ENCODE results near the gene PMPCA.

The PMPCA gene

GRCh38 chr9:136386018-136386417 lies 24.4 kb upstream of the PMPCA start:
- H3K27ac ChIP-seq (ENCODE audit: low read depth, low read length, poor library complexity, severe bottlenecking), result no peak overlapping the region
- no peak overlapping the region for H2AFZ ChIP-seq (ENCODE audit: low read length)
- no peaks in the 10 kb centered on the region for H3F3A ChIP-seq (ENCODE audit: insufficient read depth, low read length)
- no peak overlapping the region for H3K9ac ChIP-seq (ENCODE audit: low read length)
- H3K36me3 ChIP-seq (ENCODE audit: insufficient read depth, low read length), result peaks cover 86% of the 10 kb centered on the region
- no peaks in the 10 kb centered on the region for H3K9me2 ChIP-seq (ENCODE audit: low read depth, low read length)
- no peak overlapping the region for H3K4me2 ChIP-seq (ENCODE audit: low read length)
- TF ChIP-seq EZH2 (IDR thresholded peaks at IDR 0.05; ENCODE audit: borderline replicate concordance, low read length) (no peak), CTCF (IDR thresholded peaks at IDR 0.05; ENCODE audit: low read length) (no peak)
- H3K4me1 ChIP-seq (ENCODE audit: insufficient read depth, low read length, severe bottlenecking), result no peaks in the 10 kb centered on the region
- H4K20me1 ChIP-seq (ENCODE audit: insufficient read depth, low read length), result no peaks in the 10 kb centered on the region
- no peaks in the 10 kb centered on the region for H3K79me2 ChIP-seq (ENCODE audit: insufficient read depth, low read length)
- H3K9me3 ChIP-seq (ENCODE audit: low read length), result no peaks in the 10 kb centered on the region
- H3K4me3 ChIP-seq (ENCODE audit: low read depth, low read length, poor library complexity, severe bottlenecking), result no peak overlapping the region
- H3K27me3 ChIP-seq (ENCODE audit: insufficient read depth, low read length), result no peaks in the 10 kb centered on the region

- H3K36me3 ChIP-seq (ENCODE audit: insufficient read depth, low read length), result peaks cover 86% of the 10 kb centered on the region
- no peaks in the 10 kb centered on the region for H3K9me3 ChIP-seq (ENCODE audit: low read length)
These were observed 23.2 kb upstream of the PMPCA start for GRCh38 chr9:136387217-136387616.

GRCh38 chr9:136389396-136389795 lies 21.1 kb upstream of the PMPCA start:
- H3K36me3 ChIP-seq (ENCODE audit: insufficient read depth, low read length), result peaks cover 87% of the 10 kb centered on the region
- no peaks in the 10 kb centered on the region for H3F3A ChIP-seq (ENCODE audit: insufficient read depth, low read length)
- H4K20me1 ChIP-seq (ENCODE audit: insufficient read depth, low read length), result no peaks in the 10 kb centered on the region
- no peaks in the 10 kb centered on the region for H3K79me2 ChIP-seq (ENCODE audit: insufficient read depth, low read length)
- H3K27ac ChIP-seq (ENCODE audit: low read depth, low read length, poor library complexity, severe bottlenecking), result no peak overlapping the region
- H3K4me3 ChIP-seq (ENCODE audit: low read depth, low read length, poor library complexity, severe bottlenecking), result no peak overlapping the region
- H3K9me2 ChIP-seq (ENCODE audit: low read depth, low read length), result no peaks in the 10 kb centered on the region
- no peak overlapping the region for H2AFZ ChIP-seq (ENCODE audit: low read length)
- TF ChIP-seq CTCF (IDR thresholded peaks at IDR 0.05; ENCODE audit: low read length), result no peak
- no peak for TF ChIP-seq EZH2 (IDR thresholded peaks at IDR 0.05; ENCODE audit: borderline replicate concordance, low read length)
- no peak overlapping the region for H3K4me2 ChIP-seq (ENCODE audit: low read length)
- H3K9me3 ChIP-seq (ENCODE audit: low read length), result no peaks in the 10 kb centered on the region
- H3K4me1 ChIP-seq (ENCODE audit: insufficient read depth, low read length, severe bottlenecking), result no peaks in the 10 kb centered on the region
- no peaks in the 10 kb centered on the region for H3K27me3 ChIP-seq (ENCODE audit: insufficient read depth, low read length)
- H3K9ac ChIP-seq (ENCODE audit: low read length), result no peak overlapping the region

More at GRCh38 chr9:136387217-136387616, 23.2 kb upstream of the PMPCA start:
- Histone ChIP-seq H3F3A (ENCODE audit: insufficient read depth, low read length) (no peaks in the 10 kb centered on the region), H3K27me3 (ENCODE audit: insufficient read depth, low read length) (no peaks in the 10 kb centered on the region), H3K9me2 (ENCODE audit: low read depth, low read length) (no peaks in the 10 kb centered on the region), H3K4me1 (ENCODE audit: insufficient read depth, low read length, severe bottlenecking) (no peaks in the 10 kb centered on the region), H2AFZ (ENCODE audit: low read length) (no peak overlapping the region), H3K79me2 (ENCODE audit: insufficient read depth, low read length) (no peaks in the 10 kb centered on the region), H4K20me1 (ENCODE audit: insufficient read depth, low read length) (no peaks in the 10 kb centered on the region), H3K4me3 (ENCODE audit: low read depth, low read length, poor library complexity, severe bottlenecking) (no peak overlapping the region), H3K9ac (ENCODE audit: low read length) (no peak overlapping the region), H3K4me2 (ENCODE audit: low read length) (no peak overlapping the region), H3K27ac (ENCODE audit: low read depth, low read length, poor library complexity, severe bottlenecking) (no peak overlapping the region)
- TF ChIP-seq CTCF (IDR thresholded peaks at IDR 0.05; ENCODE audit: low read length) (no peak), EZH2 (IDR thresholded peaks at IDR 0.05; ENCODE audit: borderline replicate concordance, low read length) (no peak)

Measured in OCI-LY1 (cell line).